ENCODE results near the gene SNX3.

Gene SNX3

DNA sequence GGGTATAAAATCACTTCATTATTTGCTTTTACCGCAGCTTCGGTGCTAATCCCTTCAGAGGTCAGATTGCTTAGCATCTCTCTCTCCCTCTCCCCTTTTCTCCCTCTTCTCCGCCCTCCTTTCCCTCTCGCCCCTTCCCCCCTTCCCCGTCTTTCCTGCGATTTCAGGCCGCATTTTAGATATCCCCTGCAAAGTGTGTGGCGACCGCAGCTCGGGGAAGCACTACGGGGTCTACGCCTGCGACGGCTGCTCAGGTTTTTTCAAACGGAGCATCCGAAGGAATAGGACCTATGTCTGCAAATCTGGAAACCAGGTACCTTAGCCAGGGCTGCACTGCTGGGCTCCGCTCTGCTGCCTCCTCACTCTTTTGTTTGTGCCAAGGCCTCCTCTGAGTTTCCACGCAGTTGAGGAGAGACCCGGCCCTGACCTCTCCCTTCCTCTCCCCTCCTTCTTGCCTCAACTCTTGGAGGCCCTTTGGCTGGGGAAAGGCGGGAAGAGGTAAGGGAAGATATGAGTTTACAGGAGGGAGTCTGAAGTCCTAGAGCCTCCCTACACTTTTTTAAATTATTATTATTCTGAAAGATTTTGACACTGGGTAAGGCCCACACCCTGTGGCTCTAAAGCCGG lies 89.4 kb downstream of the SNX3 start:
- H3K4me3 ChIP-seq (ENCODE audit: low read depth in 1 of 2, low read length in 2 of 2), result no peak overlapping the region

GRCh38 chr6:108170332-108171290 lies 90.2 kb downstream of the SNX3 start:
- ATAC-seq (ENCODE audit: insufficient read depth, low read depth), result no peak

More for the DNA sequence above, 89.4 kb downstream of the SNX3 start:
- ATAC-seq (ENCODE audit: insufficient read depth, low read depth), result no peak
- TF ChIP-seq, protein P1, sequence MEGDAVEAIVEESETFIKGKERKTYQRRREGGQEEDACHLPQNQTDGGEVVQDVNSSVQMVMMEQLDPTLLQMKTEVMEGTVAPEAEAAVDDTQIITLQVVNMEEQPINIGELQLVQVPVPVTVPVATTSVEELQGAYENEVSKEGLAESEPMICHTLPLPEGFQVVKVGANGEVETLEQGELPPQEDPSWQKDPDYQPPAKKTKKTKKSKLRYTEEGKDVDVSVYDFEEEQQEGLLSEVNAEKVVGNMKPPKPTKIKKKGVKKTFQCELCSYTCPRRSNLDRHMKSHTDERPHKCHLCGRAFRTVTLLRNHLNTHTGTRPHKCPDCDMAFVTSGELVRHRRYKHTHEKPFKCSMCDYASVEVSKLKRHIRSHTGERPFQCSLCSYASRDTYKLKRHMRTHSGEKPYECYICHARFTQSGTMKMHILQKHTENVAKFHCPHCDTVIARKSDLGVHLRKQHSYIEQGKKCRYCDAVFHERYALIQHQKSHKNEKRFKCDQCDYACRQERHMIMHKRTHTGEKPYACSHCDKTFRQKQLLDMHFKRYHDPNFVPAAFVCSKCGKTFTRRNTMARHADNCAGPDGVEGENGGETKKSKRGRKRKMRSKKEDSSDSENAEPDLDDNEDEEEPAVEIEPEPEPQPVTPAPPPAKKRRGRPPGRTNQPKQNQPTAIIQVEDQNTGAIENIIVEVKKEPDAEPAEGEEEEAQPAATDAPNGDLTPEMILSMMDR (IDR thresholded peaks at IDR 0.05; ENCODE audit: borderline replicate concordance, extremely low read depth, low read length, poor library complexity, severe bottlenecking), result no peak
- TF ChIP-seq EZH2 (IDR thresholded peaks at IDR 0.05; ENCODE audit: borderline replicate concordance, low read depth, low read length, severe bottlenecking), result no peak
- Histone ChIP-seq H2AFZ (ENCODE audit: low read depth, low read length) (no peak overlapping the region), H3K9ac (ENCODE audit: low read depth, low read length) (no peak overlapping the region), H3K4me2 (ENCODE audit: insufficient read depth, low read length) (no peak overlapping the region), H3K9me3 (ENCODE audit: insufficient read depth, low read length, severe bottlenecking) (no peaks in the 10 kb centered on the region), H3K79me2 (ENCODE audit: insufficient read depth, low read length) (no peaks in the 10 kb centered on the region), H3K4me1 (ENCODE audit: insufficient read depth, low read length) (no peaks in the 10 kb centered on the region), H3K36me3 (ENCODE audit: insufficient read depth, low read length) (no peaks in the 10 kb centered on the region), H3K27me3 (ENCODE audit: insufficient read depth, low read length, poor library complexity) (no peaks in the 10 kb centered on the region), H3K27ac (ENCODE audit: low read length) (no peak overlapping the region), H4K20me1 (ENCODE audit: insufficient read depth, low read length) (no peaks in the 10 kb centered on the region)
- no peak for DNase-seq

GRCh38 chr6:108169464-108170331 lies 91.1 kb downstream of the SNX3 start:
- DNase-seq (no peak), ATAC-seq (ENCODE audit: insufficient read depth, low read depth) (no peak)
- H3K27me3 ChIP-seq (ENCODE audit: insufficient read depth, low read length, poor library complexity), result no peaks in the 10 kb centered on the region
- H3K9me3 ChIP-seq (ENCODE audit: insufficient read depth, low read length, severe bottlenecking), result no peaks in the 10 kb centered on the region
- no peak overlapping the region for H2AFZ ChIP-seq (ENCODE audit: low read depth, low read length)
- H4K20me1 ChIP-seq (ENCODE audit: insufficient read depth, low read length), result no peaks in the 10 kb centered on the region
- no peak overlapping the region for H3K4me2 ChIP-seq (ENCODE audit: insufficient read depth, low read length)
- no peak for TF ChIP-seq EZH2 (IDR thresholded peaks at IDR 0.05; ENCODE audit: borderline replicate concordance, low read depth, low read length, severe bottlenecking)
- TF ChIP-seq, protein P1 (IDR thresholded peaks at IDR 0.05; ENCODE audit: borderline replicate concordance, extremely low read depth, low read length, poor library complexity, severe bottlenecking), result no peak
- no peak overlapping the region for H3K9ac ChIP-seq (ENCODE audit: low read depth, low read length)
- no peaks in the 10 kb centered on the region for H3K36me3 ChIP-seq (ENCODE audit: insufficient read depth, low read length)
- no peak overlapping the region for H3K4me3 ChIP-seq (ENCODE audit: low read depth in 1 of 2, low read length in 2 of 2)
- H3K27ac ChIP-seq (ENCODE audit: low read length), result no peak overlapping the region
- no peaks in the 10 kb centered on the region for H3K79me2 ChIP-seq (ENCODE audit: insufficient read depth, low read length)
- H3K4me1 ChIP-seq (ENCODE audit: insufficient read depth, low read length), result no peaks in the 10 kb centered on the region

More at GRCh38 chr6:108170332-108171290, 90.2 kb downstream of the SNX3 start:
- no peaks in the 10 kb centered on the region for H3K4me1 ChIP-seq (ENCODE audit: insufficient read depth, low read length)
- no peaks in the 10 kb centered on the region for H3K79me2 ChIP-seq (ENCODE audit: insufficient read depth, low read length)
- H2AFZ ChIP-seq (ENCODE audit: low read depth, low read length), result no peak overlapping the region
- no peaks in the 10 kb centered on the region for H3K27me3 ChIP-seq (ENCODE audit: insufficient read depth, low read length, poor library complexity)
- H3K4me2 ChIP-seq (ENCODE audit: insufficient read depth, low read length), result no peak overlapping the region
- no peak for DNase-seq
- H3K36me3 ChIP-seq (ENCODE audit: insufficient read depth, low read length), result no peaks in the 10 kb centered on the region
- H3K27ac ChIP-seq (ENCODE audit: low read length), result no peak overlapping the region
- H3K9ac ChIP-seq (ENCODE audit: low read depth, low read length), result no peak overlapping the region
- H3K9me3 ChIP-seq (ENCODE audit: insufficient read depth, low read length, severe bottlenecking), result no peaks in the 10 kb centered on the region
- no peak overlapping the region for H3K4me3 ChIP-seq (ENCODE audit: low read depth in 1 of 2, low read length in 2 of 2)
- no peaks in the 10 kb centered on the region for H4K20me1 ChIP-seq (ENCODE audit: insufficient read depth, low read length)
- TF ChIP-seq EZH2 (IDR thresholded peaks at IDR 0.05; ENCODE audit: borderline replicate concordance, low read depth, low read length, severe bottlenecking), result no peak

Measured in DND-41 (cell line).